ENCODE results near the gene HYDIN.
"Not testable (repeated sequence)": the region's sequence is repeated elsewhere in the genome, so short reads cannot be mapped to it uniquely, and the experiment has no call there.

DNA sequence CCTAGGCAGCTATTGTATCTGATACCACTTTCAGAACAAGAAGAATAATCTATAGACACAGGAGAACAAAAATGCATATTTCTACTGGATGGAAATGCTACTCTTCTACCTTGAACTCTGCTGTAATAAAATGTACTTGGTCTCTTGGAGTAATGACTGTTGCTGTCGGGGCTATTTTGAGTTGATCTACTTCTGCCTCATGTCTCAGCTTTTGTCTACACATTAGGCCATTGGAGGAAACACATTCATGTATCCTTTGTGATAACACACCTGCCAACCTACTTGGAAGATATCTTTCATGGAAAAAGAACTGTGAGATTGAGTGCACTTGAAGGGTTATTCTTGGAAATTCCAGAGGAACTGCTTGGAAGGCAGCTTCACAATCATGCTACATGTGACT is 159.9 kb downstream of the HYDIN start:
- TF ChIP-seq, protein P1, sequence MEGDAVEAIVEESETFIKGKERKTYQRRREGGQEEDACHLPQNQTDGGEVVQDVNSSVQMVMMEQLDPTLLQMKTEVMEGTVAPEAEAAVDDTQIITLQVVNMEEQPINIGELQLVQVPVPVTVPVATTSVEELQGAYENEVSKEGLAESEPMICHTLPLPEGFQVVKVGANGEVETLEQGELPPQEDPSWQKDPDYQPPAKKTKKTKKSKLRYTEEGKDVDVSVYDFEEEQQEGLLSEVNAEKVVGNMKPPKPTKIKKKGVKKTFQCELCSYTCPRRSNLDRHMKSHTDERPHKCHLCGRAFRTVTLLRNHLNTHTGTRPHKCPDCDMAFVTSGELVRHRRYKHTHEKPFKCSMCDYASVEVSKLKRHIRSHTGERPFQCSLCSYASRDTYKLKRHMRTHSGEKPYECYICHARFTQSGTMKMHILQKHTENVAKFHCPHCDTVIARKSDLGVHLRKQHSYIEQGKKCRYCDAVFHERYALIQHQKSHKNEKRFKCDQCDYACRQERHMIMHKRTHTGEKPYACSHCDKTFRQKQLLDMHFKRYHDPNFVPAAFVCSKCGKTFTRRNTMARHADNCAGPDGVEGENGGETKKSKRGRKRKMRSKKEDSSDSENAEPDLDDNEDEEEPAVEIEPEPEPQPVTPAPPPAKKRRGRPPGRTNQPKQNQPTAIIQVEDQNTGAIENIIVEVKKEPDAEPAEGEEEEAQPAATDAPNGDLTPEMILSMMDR (IDR thresholded peaks at IDR 0.05), result not testable (repeated sequence)
- not testable (repeated sequence) for TF ChIP-seq NFIC (IDR thresholded peaks at IDR 0.05; ENCODE audit: borderline replicate concordance); TCF12 (IDR thresholded peaks at IDR 0.05); FOSL2 (IDR thresholded peaks at IDR 0.05; ENCODE audit: borderline replicate concordance, low read depth); EP300 (IDR thresholded peaks at IDR 0.05; ENCODE audit: borderline replicate concordance in 1 of 2, low read depth in 1 of 2, low read length in 1 of 2); POLR2AphosphoS5 (IDR thresholded peaks at IDR 0.05; ENCODE audit: low read depth, low read length); JUND (IDR thresholded peaks at IDR 0.05); CHD2 (IDR thresholded peaks at IDR 0.05; ENCODE audit: low read length, partially characterized antibody)
- TF ChIP-seq, protein P2, sequence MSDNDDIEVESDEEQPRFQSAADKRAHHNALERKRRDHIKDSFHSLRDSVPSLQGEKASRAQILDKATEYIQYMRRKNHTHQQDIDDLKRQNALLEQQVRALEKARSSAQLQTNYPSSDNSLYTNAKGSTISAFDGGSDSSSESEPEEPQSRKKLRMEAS (IDR thresholded peaks at IDR 0.05; ENCODE audit: low read depth), result not testable (repeated sequence)
